B cell (primary cell): ENCODE measurements around the gene NAV1. TPM values are rescaled to one million over a fixed set of nuclear protein-coding genes. Genes with fewer than 3 reads are reported as not detected.
A peak's percentile ranks its signal among the peaks of the same experiment; 100 is the strongest.

Source experiments
- ATAC-seq: fragments of 200-7000 bp; cut with Tn5 transposase; one replicate; pipeline ENCODE4 v1.10.0; 2021; ENCODE audit warnings: low read depth, mild to moderate bottlenecking, moderate number of reproducible peaks, moderate library complexity
- CTCF ChIA-PET: fragments of 350-600 bp; sonication (Branson Sonifier 250); formaldehyde crosslinking; loops from one replicate; lab custom pipeline; 2021; ENCODE audit warnings: antibody characterized with exemption, inconsistent platforms; lab: Charles Lee
- POLR2A ChIA-PET: fragments of 350-600 bp; sonication (Branson Sonifier 250); formaldehyde crosslinking; loops from one replicate; lab custom pipeline; 2021; ENCODE audit warnings: antibody characterized with exemption; lab: Charles Lee
- DNase-seq: peaks from one replicate; pipeline ENCODE4 v3.0.0; 2013
- H2AFZ ChIP-seq: 2 replicates; pipeline ENCODE4 v1.6.1; 2012; ENCODE audit warnings: mild to moderate bottlenecking, low read depth, low read length; ENCODE audit not compliant: insufficient read depth, poor library complexity, severe bottlenecking
- H3K27ac ChIP-seq, 2 donors: 1 replicate in 1 of 2; 2 replicates in 1 of 2; pipeline ENCODE4 v1.5.1; 2012 to 2013; ENCODE audit warnings: low read length in 2 of 2, mild to moderate bottlenecking in 2 of 2, moderate library complexity in 1 of 2
- H3K27me3 ChIP-seq, 4 experiments: fragments of 200-600 bp in 1 of 4; sonication (generic) in 1 of 4; replicated peaks in 1 of 4; 1 replicate in 2 of 4; 2 replicates in 2 of 4; pipeline versions ENCODE4 v1.6.1 to v1.7.0; 2013 to 2016; ENCODE audit warnings: low read length in 3 of 4, mild to moderate bottlenecking in 2 of 4, mixed read lengths in 1 of 4, moderate library complexity in 1 of 4; ENCODE audit not compliant: insufficient read depth in 4 of 4, control insufficient read depth in 3 of 4; ENCODE audit errors: control extremely low read depth in 1 of 4
- H3K36me3 ChIP-seq, 2 experiments: replicated peaks in 1 of 2; 1 replicate in 1 of 2; 2 replicates in 1 of 2; pipeline versions ENCODE4 v1.6.1 to v1.7.1; 2013; ENCODE audit warnings: low read length in 1 of 2; ENCODE audit not compliant: insufficient read depth in 2 of 2, control insufficient read depth in 1 of 2; ENCODE audit errors: control extremely low read depth in 1 of 2, extremely low read depth in 1 of 2
- H3K4me1 ChIP-seq, 2 donors: fragments of 200-600 bp in 1 of 2; sonication (generic) in 1 of 2; 1 replicate in 1 of 2; 2 replicates in 1 of 2; pipeline versions ENCODE4 v1.5.1 to v1.6.1; 2013 to 2017; ENCODE audit warnings: low read length in 2 of 2; ENCODE audit not compliant: control insufficient read depth in 2 of 2, insufficient read depth in 2 of 2
- H3K4me2 ChIP-seq: replicated peaks from 2 replicates; pipeline ENCODE3; 2012; ENCODE audit warnings: mild to moderate bottlenecking, low read depth, low read length; ENCODE audit not compliant: poor library complexity, severe bottlenecking
- H3K4me3 ChIP-seq, 5 experiments: fragments of 200-600 bp in 1 of 5; sonication (generic) in 1 of 5; 1 replicate in 3 of 5; 2 replicates in 2 of 5; pipeline versions ENCODE4 v1.5.1 to v1.7.0; 2011 to 2016; ENCODE audit warnings: low read length in 4 of 5, mild to moderate bottlenecking in 4 of 5, low read depth in 2 of 5, control low read depth in 1 of 5, moderate library complexity in 1 of 5; ENCODE audit not compliant: insufficient read depth in 1 of 5; ENCODE audit errors: control extremely low read depth in 1 of 5, extremely low read depth in 1 of 5
- H3K79me2 ChIP-seq: fragments of 200-600 bp; sonication (generic); one replicate; pipeline ENCODE4 v1.6.0; 2016; ENCODE audit warnings: low read length; ENCODE audit not compliant: control insufficient read depth, insufficient read depth
- H3K9ac ChIP-seq: fragments of 200-600 bp; sonication (generic); 2 replicates; pipeline ENCODE4 v1.6.1; 2017; ENCODE audit warnings: mild to moderate bottlenecking, low read length, moderate library complexity
- H3K9me3 ChIP-seq, 3 donors: one replicate each; pipeline versions ENCODE4 v1.6.1 to v1.7.1; 2013; ENCODE audit warnings: low read length in 2 of 3; ENCODE audit not compliant: control insufficient read depth in 2 of 3, insufficient read depth in 1 of 3; ENCODE audit errors: control extremely low read depth in 1 of 3
- H4K20me1 ChIP-seq: 2 replicates; pipeline ENCODE4 v1.6.0; 2012; ENCODE audit warnings: mild to moderate bottlenecking, low read length; ENCODE audit not compliant: insufficient read depth, control insufficient read depth, poor library complexity, severe bottlenecking
- H3K27ac Mint-ChIP-seq: one replicate; pipeline ENCODE4 v1.8.0; 2021; ENCODE audit warnings: mixed read lengths
- H3K27me3 Mint-ChIP-seq: one replicate; pipeline ENCODE4 v1.8.0; 2021; ENCODE audit warnings: mixed read lengths
- H3K4me1 Mint-ChIP-seq: one replicate; pipeline ENCODE4 v1.8.0; 2021; ENCODE audit warnings: mixed read lengths
- H3K4me3 Mint-ChIP-seq: one replicate; pipeline ENCODE4 v1.8.0; 2021; ENCODE audit warnings: mixed read lengths
- H3K9me3 Mint-ChIP-seq: one replicate; pipeline ENCODE4 v1.8.0; 2022; ENCODE audit warnings: mixed read lengths; ENCODE audit not compliant: insufficient read depth
- EZH2 ChIP-seq: IDR thresholded peaks from 2 replicates; pipeline ENCODE4 v1.6.1; 2012; ENCODE audit warnings: borderline replicate concordance, low read depth, mild to moderate bottlenecking, moderate library complexity, low read length; ENCODE audit not compliant: insufficient read depth, poor library complexity, severe bottlenecking
- WGBS: methylation state at CpG from one replicate; pipeline ENCODE4 v1.1.5; 2013; ENCODE audit warnings: missing lambda C conversion rate; ENCODE audit not compliant: insufficient coverage; 5-methylcytosine and 5-hydroxymethylcytosine counted together
- intact Hi-C: fragments of 100-400 bp; cut with micrococcal nuclease; formaldehyde crosslinking; loops from one replicate; pipeline ENCODE4 v1.10.0; 2022
- polyA plus RNA-seq: library from polyadenylated mRNA; depleted of rRNA; stranded (reverse); fragments of >200 nt; gene quantifications from 2 replicates; pipeline ENCODE4 v1.2.3, GENCODE V29; 2012
- total RNA-seq, 2 donors: library from RNA; stranded (reverse); fragments of 120-200 nt in 1 of 2; gene quantifications; 1 replicate in 1 of 2; 2 replicates in 1 of 2; pipeline versions ENCODE4 v1.2.3 to v1.2.4, GENCODE V29; 2013 to 2022
- TF ChIP-seq, protein P1 (sequence below): fragments of 200-600 bp; IDR thresholded peaks from one replicate; pipeline ENCODE4 v1.8.0; 2022; ENCODE audit warnings: antibody characterized with exemption, mild to moderate bottlenecking

NAV1 gene
- total and polyA plus RNA-seq, 2 donors (not counting 1 experiment from before 2014, with no cell fraction given) = 1.5 to 4.3 TPM

DNA sequence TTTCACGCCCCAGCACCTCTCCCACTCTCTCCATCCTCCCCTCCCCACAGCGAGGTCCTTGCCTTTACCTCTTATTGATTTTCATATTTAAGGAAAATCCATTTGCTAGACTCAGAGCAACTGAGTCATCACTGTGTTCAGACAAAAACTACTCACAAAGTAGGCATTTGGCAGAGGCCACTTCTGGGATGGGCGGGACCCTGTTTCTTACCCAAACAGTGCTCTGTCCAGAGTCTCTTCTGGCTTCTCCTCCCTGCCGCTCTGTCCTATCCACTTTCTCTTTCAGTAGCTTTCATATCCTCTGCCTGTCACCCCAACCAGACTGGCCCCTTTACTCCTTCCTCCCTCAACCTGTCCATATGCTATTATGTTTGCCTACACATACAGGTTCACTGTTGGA lies 2.4 kb upstream of the NAV1 start:
- Histone ChIP-seq H3K79me2 (no peaks in the 10 kb centered on the region), H3K36me3 (no peaks in the 10 kb centered on the region), H3K4me1 (peaks cover 22 to 39% of the 10 kb centered on the region in 2 donors), H3K9ac (no peak overlapping the region), H2AFZ (no peak overlapping the region), H3K4me3 (no peak overlapping the region), H3K4me2 (no peak overlapping the region), H4K20me1 (no peaks in the 10 kb centered on the region), H3K27me3 (peaks cover 0 to 52% (median 33%) of the 10 kb centered on the region in 4 experiments), H3K27ac (no peak overlapping the region), H3K9me3 (peaks cover 0 to 10% (median 0%) of the 10 kb centered on the region in 3 donors)
- Mint-ChIP-seq H3K4me3 (no peak overlapping the region), H3K27ac (no peak overlapping the region), H3K4me1 (peaks cover 29% of the 10 kb centered on the region), H3K27me3 (peaks cover 41% of the 10 kb centered on the region), H3K9me3 (no peaks in the 10 kb centered on the region)
- POLR2A ChIA-PET = no interaction called here
- no peak for DNase-seq
- CTCF ChIA-PET = interaction anchor here (1.0 to 2.4 kb wide), 2 partner anchors 24 to 89 kb away, joined by 4 to 14 read pairs; no protein-coding TSS in a partner anchor
- intact Hi-C loops = no loop called here
- no peak for ATAC-seq
- 96% methylated on average over 2 of the region's 4 CpGs for WGBS
- TF ChIP-seq, protein P1, sequence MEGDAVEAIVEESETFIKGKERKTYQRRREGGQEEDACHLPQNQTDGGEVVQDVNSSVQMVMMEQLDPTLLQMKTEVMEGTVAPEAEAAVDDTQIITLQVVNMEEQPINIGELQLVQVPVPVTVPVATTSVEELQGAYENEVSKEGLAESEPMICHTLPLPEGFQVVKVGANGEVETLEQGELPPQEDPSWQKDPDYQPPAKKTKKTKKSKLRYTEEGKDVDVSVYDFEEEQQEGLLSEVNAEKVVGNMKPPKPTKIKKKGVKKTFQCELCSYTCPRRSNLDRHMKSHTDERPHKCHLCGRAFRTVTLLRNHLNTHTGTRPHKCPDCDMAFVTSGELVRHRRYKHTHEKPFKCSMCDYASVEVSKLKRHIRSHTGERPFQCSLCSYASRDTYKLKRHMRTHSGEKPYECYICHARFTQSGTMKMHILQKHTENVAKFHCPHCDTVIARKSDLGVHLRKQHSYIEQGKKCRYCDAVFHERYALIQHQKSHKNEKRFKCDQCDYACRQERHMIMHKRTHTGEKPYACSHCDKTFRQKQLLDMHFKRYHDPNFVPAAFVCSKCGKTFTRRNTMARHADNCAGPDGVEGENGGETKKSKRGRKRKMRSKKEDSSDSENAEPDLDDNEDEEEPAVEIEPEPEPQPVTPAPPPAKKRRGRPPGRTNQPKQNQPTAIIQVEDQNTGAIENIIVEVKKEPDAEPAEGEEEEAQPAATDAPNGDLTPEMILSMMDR = no peak
- no peak for TF ChIP-seq EZH2

DNA sequence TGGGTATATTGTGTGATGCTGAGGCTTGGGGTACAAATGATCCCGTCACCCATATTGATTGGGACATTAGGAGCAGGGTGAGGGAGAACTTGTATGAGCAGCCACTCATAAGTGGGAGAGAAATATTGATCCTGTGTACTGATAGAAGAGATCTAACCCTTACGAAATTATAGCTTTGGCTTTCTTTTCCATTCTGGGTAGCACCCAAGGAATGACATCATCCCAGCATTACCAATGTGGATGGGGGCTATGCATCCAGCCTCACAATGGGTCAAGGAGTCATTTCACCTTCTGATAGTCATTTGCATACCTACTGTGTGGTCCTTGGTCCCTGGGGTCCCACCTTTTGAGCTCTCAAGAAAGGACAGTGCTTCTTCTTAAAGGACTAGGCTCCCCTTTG lies 1.9 kb upstream of the NAV1 start:
- Mint-ChIP-seq H3K4me1 (peaks cover 33% of the 10 kb centered on the region), H3K27ac (no peak overlapping the region), H3K9me3 (no peaks in the 10 kb centered on the region), H3K4me3 (peak overlapping the region; percentile 12), H3K27me3 (peaks cover 41% of the 10 kb centered on the region)
- peaks cover 22 to 39% of the 10 kb centered on the region in 2 donors for H3K4me1 ChIP-seq
- ChIA-PET CTCF (interaction anchor here (2.4 kb wide), 1 partner anchor 25 kb away, joined by 14 read pairs; no protein-coding TSS in a partner anchor), POLR2A (no interaction called here)
- no peaks in the 10 kb centered on the region for H3K79me2 ChIP-seq
- H3K4me3 ChIP-seq = no peak overlapping the region
- no peaks in the 10 kb centered on the region for H3K36me3 ChIP-seq
- H3K27me3 ChIP-seq = peaks cover 0 to 52% (median 33%) of the 10 kb centered on the region in 4 experiments
- TF ChIP-seq, protein P1 = no peak
- no peak for TF ChIP-seq EZH2
- no peak overlapping the region for H3K4me2 ChIP-seq
- no peak overlapping the region for H2AFZ ChIP-seq
- peaks cover 0 to 10% (median 0%) of the 10 kb centered on the region in 3 donors for H3K9me3 ChIP-seq
- no peak for DNase-seq
- no peak overlapping the region for H3K27ac ChIP-seq
- 100% methylated on average over 2 of the region's 2 CpGs for WGBS
- intact Hi-C loops = no loop called here
- H3K9ac ChIP-seq = no peak overlapping the region
- no peak for ATAC-seq
- H4K20me1 ChIP-seq = no peaks in the 10 kb centered on the region
